ES-I3 (cell line): ENCODE measurements around the gene DEAF1.

ENCODE experiments used
- H3K36me3 ChIP-seq: 2 replicates; pipeline ENCODE4 v1.6.1; 2013; ENCODE audit warnings: mild to moderate bottlenecking, low read length, control low read depth, moderate library complexity; ENCODE audit not compliant: insufficient read depth
- H3K4me1 ChIP-seq: 2 replicates; pipeline ENCODE4 v1.6.1; 2013; ENCODE audit warnings: mild to moderate bottlenecking, control low read depth, low read length; ENCODE audit not compliant: insufficient read depth
- H3K9ac ChIP-seq: 2 replicates; pipeline ENCODE4 v1.6.1; 2013; ENCODE audit warnings: low read depth, mild to moderate bottlenecking, low read length, moderate library complexity
- H3K9me3 ChIP-seq: 2 replicates; pipeline ENCODE4 v1.6.1; 2013; ENCODE audit warnings: mild to moderate bottlenecking, low read length, moderate library complexity; ENCODE audit not compliant: control insufficient read depth, insufficient read depth

The DEAF1 gene

DNA sequence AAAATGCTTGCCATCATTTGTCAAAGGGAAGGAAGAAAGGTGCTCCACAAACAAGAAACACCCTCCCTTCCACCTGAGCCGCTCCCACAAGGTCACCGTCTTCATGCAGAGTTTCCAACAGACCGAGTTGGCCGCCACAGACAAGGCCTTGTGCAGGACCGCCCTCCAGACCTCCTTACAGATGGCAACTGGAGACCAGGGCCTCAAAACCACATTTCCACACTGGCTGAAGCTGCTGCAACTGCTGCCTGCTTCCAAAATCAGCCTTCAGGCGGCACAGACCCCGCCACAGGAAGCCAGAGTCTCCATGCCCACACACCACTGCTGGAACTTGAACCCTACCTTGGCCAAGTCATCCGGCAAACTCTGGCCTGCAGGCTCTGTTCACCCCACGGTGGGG lies 6.3 kb downstream of the DEAF1 start:
- H3K36me3 ChIP-seq: peaks cover 17% of the 10 kb centered on the region; the same call in 1 of the 2 replicates
- no peaks in the 10 kb centered on the region for H3K9me3 ChIP-seq
- peaks cover 8% of the 10 kb centered on the region; the same call in 1 of the 2 replicates for H3K4me1 ChIP-seq
- H3K9ac ChIP-seq: no peak overlapping the region

DNA sequence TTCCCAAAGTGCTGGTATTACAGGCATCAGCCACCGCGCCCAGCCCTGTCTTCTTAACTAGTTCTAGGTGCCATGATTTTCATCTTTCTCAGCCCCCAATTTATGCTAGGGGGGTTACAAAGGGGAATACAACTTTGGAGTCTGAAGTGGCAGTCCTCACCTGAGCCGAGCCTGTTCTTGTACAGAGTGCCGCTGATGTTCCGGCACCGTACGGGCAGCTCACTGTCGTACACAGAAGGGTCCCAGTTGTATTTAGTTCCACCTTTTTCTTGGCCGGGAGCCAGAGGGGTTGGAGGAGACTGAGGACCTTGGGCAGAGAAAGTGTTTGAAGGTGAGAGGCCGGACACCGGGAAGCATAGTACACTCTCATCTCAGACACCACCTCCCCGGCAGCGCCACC lies 7.3 kb downstream of the DEAF1 start:
- Histone ChIP-seq H3K4me1 (peaks cover 4% of the 10 kb centered on the region; the same call in 1 of the 2 replicates), H3K36me3 (peaks cover 24% of the 10 kb centered on the region; the same call in 1 of the 2 replicates), H3K9me3 (no peaks in the 10 kb centered on the region), H3K9ac (no peak overlapping the region)

DNA sequence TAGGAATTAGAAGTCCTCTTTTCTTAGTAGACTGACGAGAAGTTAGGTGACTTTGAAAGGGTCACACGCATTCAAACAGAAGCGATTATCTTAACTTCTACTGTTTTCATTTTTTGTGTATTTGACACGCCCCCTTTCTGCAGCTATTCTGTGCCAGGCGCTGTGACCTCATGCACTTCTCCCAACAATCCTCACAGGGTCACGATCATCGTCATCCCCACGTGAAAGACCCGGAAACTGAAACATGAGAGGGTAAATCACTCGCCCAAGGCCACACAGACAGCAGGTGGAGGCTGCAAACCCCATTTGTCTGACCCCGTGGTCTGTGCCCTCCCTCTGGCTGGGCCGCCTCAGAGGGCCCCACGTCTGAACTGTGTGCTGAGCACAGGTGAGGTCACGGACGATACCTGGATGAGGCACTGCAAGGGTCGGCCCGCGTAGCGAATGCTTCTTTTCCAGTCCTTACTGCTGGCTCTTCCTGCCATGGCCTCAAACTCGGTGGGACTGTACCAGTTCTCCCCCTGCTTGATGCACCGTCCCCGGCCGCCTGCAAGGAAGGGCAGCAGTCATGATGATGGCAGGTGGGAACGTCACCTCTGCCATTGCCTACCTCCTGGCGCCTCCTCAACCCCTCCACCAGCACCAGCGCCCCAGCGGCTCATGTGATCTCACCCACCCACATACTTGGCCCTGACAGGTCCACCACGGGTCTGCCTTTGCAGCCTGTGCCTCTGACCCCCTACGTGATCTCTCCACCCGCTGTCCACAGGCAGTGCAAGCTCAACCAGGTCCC lies 8.4 kb downstream of the DEAF1 start:
- no peak overlapping the region for H3K9ac ChIP-seq
- H3K9me3 ChIP-seq: no peaks in the 10 kb centered on the region
- peaks cover 28% of the 10 kb centered on the region; the same call in 1 of the 2 replicates for H3K36me3 ChIP-seq
- H3K4me1 ChIP-seq: peaks cover 4% of the 10 kb centered on the region; the same call in 1 of the 2 replicates

DNA sequence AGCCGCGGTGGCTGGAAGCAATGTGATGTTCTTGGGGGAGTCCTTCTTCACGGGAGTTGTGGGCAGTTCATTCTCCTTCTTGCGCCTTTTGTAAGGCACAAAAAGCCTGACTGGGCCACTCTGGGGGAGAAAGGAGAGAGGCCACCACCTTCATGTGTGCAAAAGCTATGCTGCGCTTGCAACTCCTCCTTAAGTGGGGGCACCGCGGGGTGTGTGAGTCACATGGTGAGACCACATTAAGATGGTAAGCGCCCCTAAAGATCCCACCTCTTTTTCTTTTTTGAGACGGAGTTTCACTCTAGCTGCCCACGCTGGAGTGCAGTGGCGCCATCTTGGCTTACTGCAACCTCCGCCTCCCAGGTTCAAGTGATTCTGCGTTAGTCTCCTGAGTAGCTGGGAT lies 14.1 kb downstream of the DEAF1 start:
- Histone ChIP-seq H3K4me1 (no peaks in the 10 kb centered on the region), H3K36me3 (peaks cover 39% of the 10 kb centered on the region), H3K9me3 (no peaks in the 10 kb centered on the region), H3K9ac (no peak overlapping the region)

DNA sequence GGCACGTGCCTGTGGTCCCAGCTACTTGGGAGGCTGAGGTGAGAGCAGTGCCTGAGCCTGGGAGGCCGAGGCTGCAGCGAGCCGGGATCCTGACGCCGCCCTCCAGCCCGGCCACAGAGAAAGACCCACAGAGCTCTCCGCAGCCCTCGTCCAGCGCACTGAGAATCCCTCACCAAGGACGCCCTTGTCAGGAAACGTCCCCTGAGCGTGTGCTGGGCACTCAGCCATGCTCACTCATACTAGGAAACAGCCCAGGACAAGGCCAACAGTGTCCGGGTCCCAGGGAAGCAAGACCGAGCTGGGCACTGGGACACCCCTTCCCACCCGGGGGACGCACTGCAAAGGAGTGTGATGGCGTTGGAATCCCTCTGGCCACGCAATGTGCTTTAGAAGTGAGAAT lies 14.5 kb downstream of the DEAF1 start:
- no peak overlapping the region for H3K9ac ChIP-seq
- no peaks in the 10 kb centered on the region for H3K9me3 ChIP-seq
- no peaks in the 10 kb centered on the region for H3K4me1 ChIP-seq
- H3K36me3 ChIP-seq: peaks cover 37% of the 10 kb centered on the region

DNA sequence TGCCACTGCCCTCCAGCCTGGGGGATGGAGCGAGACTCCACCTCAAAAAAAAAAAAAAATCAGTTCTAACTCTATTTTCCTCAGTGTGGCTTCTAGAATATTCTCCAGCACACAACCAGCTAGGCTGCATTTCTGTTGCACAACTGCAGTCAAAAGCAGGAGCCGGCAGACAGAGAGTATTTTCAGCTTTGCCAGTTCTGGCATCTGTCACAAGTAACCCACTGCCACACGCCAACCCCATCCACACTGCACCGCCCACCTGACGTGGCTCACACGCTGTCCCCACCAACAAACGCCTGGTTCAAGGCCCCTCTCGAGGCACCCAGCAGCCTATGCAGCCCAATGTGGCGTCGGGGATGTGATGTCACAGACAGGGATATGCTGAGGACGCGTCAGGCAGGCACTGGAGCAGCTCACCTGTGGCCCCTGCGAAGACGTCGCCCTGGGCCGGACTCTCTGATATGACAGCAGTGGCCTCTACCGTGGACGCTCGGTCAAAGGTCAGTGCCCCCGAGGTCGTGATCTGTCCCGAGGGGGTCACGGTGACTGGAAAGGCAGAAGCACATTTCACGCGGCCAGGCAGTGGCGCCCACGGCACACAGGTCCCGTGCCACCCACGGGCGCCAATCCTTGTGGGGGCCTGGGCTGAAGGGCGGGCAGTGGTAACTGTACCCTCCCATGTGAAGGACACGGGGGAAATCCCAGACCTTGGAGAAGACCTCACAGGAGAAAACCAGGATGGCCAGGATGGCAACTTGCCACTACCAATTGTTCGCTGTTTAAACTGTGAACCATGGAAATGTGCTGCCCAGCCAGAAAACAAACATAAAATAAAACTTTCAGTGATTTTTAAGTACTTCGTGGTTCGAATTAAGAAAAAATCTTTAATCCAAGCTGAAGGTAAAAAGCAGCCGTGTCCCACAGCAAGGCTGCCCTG lies 15.5 kb downstream of the DEAF1 start:
- peaks cover 34% of the 10 kb centered on the region for H3K36me3 ChIP-seq
- H3K9me3 ChIP-seq: no peaks in the 10 kb centered on the region
- H3K9ac ChIP-seq: no peak overlapping the region
- H3K4me1 ChIP-seq: no peaks in the 10 kb centered on the region

DNA sequence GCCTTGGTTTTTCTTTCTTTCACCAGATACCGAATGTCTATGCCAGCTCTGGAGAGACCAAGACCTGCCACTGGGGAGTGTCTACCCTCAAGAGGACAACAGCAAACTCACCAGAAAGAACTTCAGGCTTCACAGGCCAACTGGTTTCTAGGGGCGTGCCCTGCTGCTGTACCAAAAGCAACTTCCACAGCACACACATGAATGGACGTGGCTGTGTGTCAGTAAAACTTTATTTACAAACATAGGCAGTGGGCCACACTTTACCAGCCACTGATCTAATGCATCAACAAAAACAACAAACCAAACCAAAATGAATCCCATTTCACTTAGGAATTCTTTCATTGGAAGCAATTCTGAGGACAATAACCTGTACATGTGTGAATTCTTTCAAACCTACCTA lies 16.7 kb downstream of the DEAF1 start:
- no peaks in the 10 kb centered on the region for H3K4me1 ChIP-seq
- H3K36me3 ChIP-seq: peaks cover 31% of the 10 kb centered on the region
- H3K9ac ChIP-seq: no peak overlapping the region
- no peaks in the 10 kb centered on the region for H3K9me3 ChIP-seq

DNA sequence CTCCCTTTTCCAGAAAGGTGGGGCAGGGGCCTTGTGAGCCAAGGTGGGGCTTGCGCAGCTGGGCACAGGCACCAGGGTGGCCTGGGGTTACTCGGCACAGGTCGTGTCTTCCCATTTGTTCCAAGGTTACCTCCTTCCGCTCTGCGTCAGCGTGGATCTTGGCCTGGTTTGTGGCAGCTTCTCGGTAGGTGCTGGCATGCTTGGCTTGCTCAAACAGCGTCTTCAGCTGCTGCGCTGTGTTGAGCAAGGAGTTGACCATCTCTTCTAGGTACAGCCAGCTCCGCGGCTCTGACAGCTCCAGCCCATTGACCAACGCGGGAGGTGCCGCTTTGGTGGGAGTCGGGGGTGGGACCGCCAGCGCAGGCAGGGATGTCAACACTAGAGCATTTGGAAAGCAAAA lies 20.6 kb downstream of the DEAF1 start:
- Histone ChIP-seq H3K36me3 (peaks cover 15% of the 10 kb centered on the region; the same call in 1 of the 2 replicates), H3K9ac (no peak overlapping the region), H3K9me3 (no peaks in the 10 kb centered on the region), H3K4me1 (no peaks in the 10 kb centered on the region)

DNA sequence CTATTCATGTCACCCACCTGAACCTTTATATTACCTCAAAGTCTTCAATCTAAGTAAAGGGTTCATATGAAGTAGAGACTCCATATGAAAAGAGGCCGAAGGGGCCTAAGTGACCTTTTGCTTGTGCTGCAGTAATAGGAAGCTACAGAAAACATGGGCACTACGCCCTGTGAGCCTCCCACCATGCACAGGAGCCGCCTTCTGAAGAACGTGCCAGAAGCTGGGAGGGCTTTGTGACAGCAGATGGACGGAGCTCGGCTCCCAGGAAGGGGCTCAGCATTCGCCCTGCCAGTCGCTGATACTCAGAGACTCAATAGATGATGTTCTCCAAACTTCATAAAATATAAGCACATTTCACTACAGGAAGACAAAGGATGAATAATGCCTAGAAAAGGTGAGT lies 21.2 kb downstream of the DEAF1 start:
- Histone ChIP-seq H3K9ac (no peak overlapping the region), H3K9me3 (no peaks in the 10 kb centered on the region), H3K36me3 (peaks cover 12% of the 10 kb centered on the region; the same call in 1 of the 2 replicates)

DNA sequence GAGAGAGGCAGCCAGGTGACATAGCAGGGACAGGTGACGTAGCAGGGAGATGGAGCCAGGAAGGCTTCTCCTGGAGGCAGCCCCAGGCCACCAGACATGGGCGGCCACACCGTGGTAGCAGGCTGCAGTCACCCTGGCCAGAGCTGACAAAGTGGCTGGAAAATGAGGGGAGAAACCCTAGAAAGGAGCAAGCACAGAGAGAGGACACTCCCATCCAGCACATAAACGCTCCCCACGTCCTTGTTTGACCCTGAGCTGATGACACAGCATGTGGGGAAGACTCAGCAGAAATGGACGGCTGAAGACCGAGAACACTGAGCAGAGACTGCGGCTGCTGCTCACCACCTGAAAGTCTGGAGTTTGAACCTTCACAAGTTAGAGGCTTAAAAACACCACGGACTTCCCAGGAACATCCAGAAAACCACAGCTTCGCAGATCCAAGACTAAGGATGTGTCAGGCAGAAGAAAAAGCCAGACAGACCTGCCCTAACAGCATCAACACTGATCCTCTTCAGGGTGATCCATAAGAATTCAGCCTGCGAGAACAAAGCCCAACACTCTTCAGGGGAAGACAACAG lies 29.2 kb downstream of the DEAF1 start:
- no peaks in the 10 kb centered on the region for H3K4me1 ChIP-seq
- H3K9ac ChIP-seq: no peak overlapping the region
- no peaks in the 10 kb centered on the region for H3K36me3 ChIP-seq
- H3K9me3 ChIP-seq: no peaks in the 10 kb centered on the region

More for the DNA sequence above, 21.2 kb downstream of the DEAF1 start:
- no peaks in the 10 kb centered on the region for H3K4me1 ChIP-seq

DNA sequence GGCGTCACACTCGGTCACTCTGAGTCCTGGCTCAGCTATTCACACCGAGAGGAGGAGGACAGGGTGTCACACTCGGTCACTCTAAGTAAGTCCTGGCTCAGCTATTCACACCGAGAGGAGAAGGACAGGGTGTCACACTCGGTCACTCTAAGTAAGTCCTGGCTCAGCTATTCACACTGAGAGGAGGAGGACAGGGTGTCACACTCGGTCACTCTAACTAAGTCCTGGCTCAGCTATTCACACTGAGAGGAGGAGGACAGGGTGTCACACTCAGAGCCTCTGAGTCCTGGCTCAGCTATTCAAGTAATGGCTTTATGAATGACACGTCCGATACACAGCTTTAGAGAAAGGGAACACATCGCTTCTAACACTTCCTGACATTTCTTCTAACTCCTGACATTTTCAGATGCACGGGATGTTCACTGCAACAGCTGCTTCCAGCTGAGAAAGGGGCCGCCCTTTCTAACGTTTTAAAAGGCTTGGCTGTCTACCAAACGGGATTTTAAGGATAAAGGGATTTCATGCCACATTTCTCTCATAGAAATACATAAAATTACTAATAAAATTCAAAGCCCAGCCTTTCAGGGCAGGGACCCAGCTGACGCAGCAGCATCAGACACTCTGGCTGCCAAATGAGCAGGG lies 29.8 kb downstream of the DEAF1 start:
- Histone ChIP-seq H3K9me3 (no peaks in the 10 kb centered on the region), H3K36me3 (no peaks in the 10 kb centered on the region)

DNA sequence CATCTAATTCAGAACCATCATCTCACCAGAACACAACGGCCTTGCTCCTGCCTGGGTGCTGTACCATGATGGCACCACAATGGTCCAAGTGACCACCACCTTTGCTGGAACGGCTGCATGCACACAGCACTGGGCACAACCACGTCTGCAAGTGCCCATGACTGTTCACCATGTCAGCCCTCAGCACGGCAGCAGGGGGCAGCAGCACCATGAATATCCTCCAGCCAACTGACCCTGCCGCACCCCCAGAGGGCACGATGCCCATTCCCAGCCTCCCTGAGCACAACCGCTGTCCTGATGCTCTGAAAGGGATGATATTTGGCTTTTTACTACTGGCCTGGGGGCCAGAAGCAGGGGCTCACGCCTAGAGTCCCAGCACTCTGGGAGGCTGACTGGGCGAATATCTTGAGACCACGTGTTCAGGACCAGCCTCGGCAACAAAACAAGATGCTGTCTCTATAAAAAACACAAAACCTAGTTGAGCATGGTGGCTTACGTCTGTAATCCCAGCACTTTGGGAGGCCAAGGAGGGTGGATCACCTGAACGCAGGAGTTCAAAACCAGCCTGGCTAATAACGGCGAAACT lies 32.2 kb downstream of the DEAF1 start:
- Histone ChIP-seq H3K36me3 (no peaks in the 10 kb centered on the region), H3K4me1 (no peaks in the 10 kb centered on the region), H3K9ac (no peak overlapping the region), H3K9me3 (no peaks in the 10 kb centered on the region)

More for the DNA sequence above, 29.8 kb downstream of the DEAF1 start:
- no peaks in the 10 kb centered on the region for H3K4me1 ChIP-seq
- H3K9ac ChIP-seq: no peak overlapping the region

DNA sequence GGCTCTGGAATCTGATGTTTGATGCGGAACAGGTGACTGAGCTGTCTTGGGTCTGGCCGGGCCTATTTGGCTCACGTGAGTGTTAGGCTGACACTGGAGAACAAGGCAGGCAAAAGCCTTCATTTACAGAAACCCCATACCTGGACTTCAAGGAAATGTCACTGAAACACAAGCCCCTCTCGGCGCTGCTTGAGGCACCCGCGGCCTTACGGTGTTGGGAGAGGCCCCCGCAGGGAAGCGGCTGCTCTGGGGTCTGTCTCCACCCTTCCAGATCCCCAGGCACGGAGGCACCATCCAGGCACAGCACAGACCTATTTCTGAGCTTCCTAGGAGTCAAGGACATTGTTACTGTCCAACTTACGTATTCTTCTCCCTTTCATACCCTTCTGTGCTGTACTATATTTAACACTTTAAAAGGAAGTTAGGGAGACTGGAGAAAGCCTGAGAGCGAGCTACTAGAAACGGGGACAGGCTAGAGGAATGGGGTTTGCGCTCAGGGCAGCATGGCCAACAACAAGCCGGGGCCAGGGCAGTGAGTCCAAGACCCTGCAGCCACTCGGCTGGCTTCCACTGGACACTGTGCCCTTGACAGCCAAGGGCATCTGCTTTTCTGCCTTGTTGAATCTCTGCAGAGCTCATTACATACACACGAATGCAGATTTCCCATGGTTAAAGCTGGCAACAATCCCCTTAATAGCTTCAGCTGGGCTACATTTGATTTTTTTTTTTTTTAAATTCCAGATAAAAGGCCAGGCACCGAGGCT lies 34.2 kb downstream of the DEAF1 start:
- no peaks in the 10 kb centered on the region for H3K36me3 ChIP-seq
- H3K9me3 ChIP-seq: no peaks in the 10 kb centered on the region
- no peaks in the 10 kb centered on the region for H3K4me1 ChIP-seq
- no peak overlapping the region for H3K9ac ChIP-seq
